ENCODE results near the gene DNAH14. TPM values are rescaled to one million over a fixed set of nuclear protein-coding genes. Genes with fewer than 3 reads are reported as not detected.

DNAH14 gene
- total and polyA plus RNA-seq, 2 of the 8 experiments (the other 6 are each of a cell fraction or from before 2014, with no cell fraction given) = 8.4 to 40.7 TPM

- TF ChIP-seq CHD7 (IDR thresholded peaks at IDR 0.05; ENCODE audit: insufficient replicate concordance, low read length) = no peak
- TF ChIP-seq SUZ12 (IDR thresholded peaks at IDR 0.05; ENCODE audit: low read length) = no peak
- TF ChIP-seq CHD1 (IDR thresholded peaks at IDR 0.05; ENCODE audit: low read depth, low read length) = no peak
- TF ChIP-seq TEAD4 (IDR thresholded peaks at IDR 0.05; ENCODE audit: low read depth, low read length) = 0 out of 2 replicates have a peak, but pooled peaks have one; percentile 25
- TF ChIP-seq SIX5 (IDR thresholded peaks at IDR 0.05; ENCODE audit: low read depth, low read length) = no peak
- no peak for TF ChIP-seq SIRT6 (IDR thresholded peaks at IDR 0.05; ENCODE audit: low read length)
- no peak for TF ChIP-seq POLR2A (IDR thresholded peaks at IDR 0.05; ENCODE audit: control extremely low read depth in 1 of 2, low read depth in 2 of 2, low read length in 2 of 2)
- peak; percentile 92 for TF ChIP-seq YY1 (IDR thresholded peaks at IDR 0.05; ENCODE audit: low read depth, low read length)
- no peak for TF ChIP-seq BRCA1 (IDR thresholded peaks at IDR 0.05; ENCODE audit: low read depth, low read length)
- TF ChIP-seq EP300 (IDR thresholded peaks at IDR 0.05; ENCODE audit: borderline replicate concordance in 1 of 2, low read depth in 2 of 2, low read length in 2 of 2) = no peak
- TF ChIP-seq RAD21 (IDR thresholded peaks at IDR 0.05 in 1 of 2, conservative IDR thresholded peaks at IDR 0.05 in 1 of 2; ENCODE audit: low read depth in 2 of 2, low read length in 2 of 2) = peak; percentile 78 to 80
- TF ChIP-seq RNF2 (IDR thresholded peaks at IDR 0.05; ENCODE audit: borderline replicate concordance, low read depth, low read length, missing control alignments, poor library complexity, severe bottlenecking) = no peak
Observed at GRCh38 chr1:224894915-224895314, 34.6 kb upstream of the DNAH14 start (continued).

Data from H1 (cell line).